ENCODE data around the gene ARFRP1.

Gene ARFRP1

GRCh38 chr20:63697868-63698545, 9.8 kb downstream of the ARFRP1 start:
- H3K27me3 Mint-ChIP-seq = peaks cover 4% of the 10 kb centered on the region
- H3K27ac Mint-ChIP-seq = no peak overlapping the region
- no peak overlapping the region for H3K4me3 Mint-ChIP-seq
- peaks cover 19% of the 10 kb centered on the region for H3K4me1 Mint-ChIP-seq
- peak; percentile 18 for DNase-seq
- CTCF ChIA-PET = no interaction called here
- H3K9me3 Mint-ChIP-seq = no peaks in the 10 kb centered on the region
- peaks cover 12% of the 10 kb centered on the region for H3K36me3 Mint-ChIP-seq

- H3K27ac Mint-ChIP-seq = peak overlapping the region; percentile 52
- CTCF ChIA-PET = no interaction called here
- H3K27me3 Mint-ChIP-seq = peaks cover 4% of the 10 kb centered on the region
- DNase-seq = peak; percentile 19
- no peaks in the 10 kb centered on the region for H3K9me3 Mint-ChIP-seq
- no peak overlapping the region for H3K4me3 Mint-ChIP-seq
- peaks cover 14% of the 10 kb centered on the region for H3K36me3 Mint-ChIP-seq
- peaks cover 16% of the 10 kb centered on the region for H3K4me1 Mint-ChIP-seq
These were observed 10.4 kb downstream of the ARFRP1 start for GRCh38 chr20:63697357-63697867.

GRCh38 chr20:63696628-63697356, 11.0 kb downstream of the ARFRP1 start, which contains the start of gene TNFRSF6B:
Gene TNFRSF6B, plus strand, starts transcription at chr20:63696652. Its CDS starts 116 bp downstream, at chr20:63696768.
- peaks cover 16% of the 10 kb centered on the region for H3K36me3 Mint-ChIP-seq
- no peaks in the 10 kb centered on the region for H3K9me3 Mint-ChIP-seq
- H3K4me3 Mint-ChIP-seq = no peak within 1 kb of the TSS
- DNase-seq = peak; percentile 31
- peak within 1 kb of the TSS; percentile 52 for H3K27ac Mint-ChIP-seq
- H3K27me3 Mint-ChIP-seq = peaks cover 4% of the 10 kb centered on the region
- CTCF ChIA-PET = no interaction called here
- peaks cover 11% of the 10 kb centered on the region for H3K4me1 Mint-ChIP-seq

GRCh38 chr20:63696306-63696627, 11.5 kb downstream of the ARFRP1 start:
- Mint-ChIP-seq H3K9me3 (no peaks in the 10 kb centered on the region), H3K27ac (no peak overlapping the region), H3K36me3 (peaks cover 18% of the 10 kb centered on the region), H3K4me3 (no peak overlapping the region), H3K27me3 (peaks cover 4% of the 10 kb centered on the region), H3K4me1 (peaks cover 11% of the 10 kb centered on the region)
- CTCF ChIA-PET = no interaction called here
- peak; percentile 45 for DNase-seq

GRCh38 chr20:63695424-63696305, 12.1 kb downstream of the ARFRP1 start:
- H3K4me3 Mint-ChIP-seq = no peak overlapping the region
- peaks cover 4% of the 10 kb centered on the region for H3K27me3 Mint-ChIP-seq
- no peaks in the 10 kb centered on the region for H3K9me3 Mint-ChIP-seq
- CTCF ChIA-PET = no interaction called here
- peak; percentile 18 for DNase-seq
- H3K4me1 Mint-ChIP-seq = peaks cover 11% of the 10 kb centered on the region
- H3K36me3 Mint-ChIP-seq = peaks cover 18% of the 10 kb centered on the region
- no peak overlapping the region for H3K27ac Mint-ChIP-seq

- Mint-ChIP-seq H3K27me3 (peaks cover 4% of the 10 kb centered on the region), H3K4me1 (peaks cover 11% of the 10 kb centered on the region), H3K9me3 (no peaks in the 10 kb centered on the region), H3K4me3 (no peak overlapping the region), H3K36me3 (peaks cover 18% of the 10 kb centered on the region), H3K27ac (no peak overlapping the region)
- DNase-seq = peak; percentile 20
- CTCF ChIA-PET = no interaction called here
These were observed 13.0 kb downstream of the ARFRP1 start for GRCh38 chr20:63694584-63695423.

GRCh38 chr20:63693733-63694583, 13.8 kb downstream of the ARFRP1 start:
- Mint-ChIP-seq H3K4me3 (peak overlapping the region; percentile 35), H3K27me3 (peaks cover 4% of the 10 kb centered on the region), H3K4me1 (peaks cover 9% of the 10 kb centered on the region), H3K9me3 (no peaks in the 10 kb centered on the region), H3K27ac (peak overlapping the region; percentile 81), H3K36me3 (peaks cover 18% of the 10 kb centered on the region)
- CTCF ChIA-PET = no interaction called here
- peak; percentile 19 for DNase-seq

GRCh38 chr20:63693083-63693732, 14.6 kb downstream of the ARFRP1 start:
- Mint-ChIP-seq H3K27me3 (peaks cover 4% of the 10 kb centered on the region), H3K9me3 (no peaks in the 10 kb centered on the region), H3K36me3 (peaks cover 18% of the 10 kb centered on the region), H3K4me3 (no peak overlapping the region), H3K27ac (no peak overlapping the region), H3K4me1 (peaks cover 9% of the 10 kb centered on the region)
- DNase-seq = peak; percentile 18
- CTCF ChIA-PET = no interaction called here

GRCh38 chr20:63692436-63693082, 15.2 kb downstream of the ARFRP1 start:
- CTCF ChIA-PET = no interaction called here
- no peak overlapping the region for H3K4me3 Mint-ChIP-seq

GRCh38 chr20:63691711-63692435, 15.9 kb downstream of the ARFRP1 start:
- peaks cover 18% of the 10 kb centered on the region for H3K36me3 Mint-ChIP-seq
- H3K9me3 Mint-ChIP-seq = no peaks in the 10 kb centered on the region
- peak overlapping the region; percentile 65 for H3K27ac Mint-ChIP-seq
- no peak for DNase-seq
- H3K4me1 Mint-ChIP-seq = peaks cover 10% of the 10 kb centered on the region
- no peaks in the 10 kb centered on the region for H3K27me3 Mint-ChIP-seq
- H3K4me3 Mint-ChIP-seq = no peak overlapping the region
- CTCF ChIA-PET = no interaction called here

More at GRCh38 chr20:63692436-63693082, 15.2 kb downstream of the ARFRP1 start:
- Mint-ChIP-seq H3K27ac (peak overlapping the region; percentile 65), H3K36me3 (peaks cover 18% of the 10 kb centered on the region), H3K27me3 (peaks cover 4% of the 10 kb centered on the region), H3K4me1 (peaks cover 10% of the 10 kb centered on the region), H3K9me3 (no peaks in the 10 kb centered on the region)
- no peak for DNase-seq

- CTCF ChIA-PET = no interaction called here
- H3K27me3 Mint-ChIP-seq = no peaks in the 10 kb centered on the region
- H3K9me3 Mint-ChIP-seq = no peaks in the 10 kb centered on the region
- DNase-seq = no peak
- H3K4me1 Mint-ChIP-seq = peaks cover 10% of the 10 kb centered on the region
- peaks cover 17% of the 10 kb centered on the region for H3K36me3 Mint-ChIP-seq
- H3K4me3 Mint-ChIP-seq = no peak overlapping the region
- H3K27ac Mint-ChIP-seq = no peak overlapping the region
These were observed 16.7 kb downstream of the ARFRP1 start for GRCh38 chr20:63690898-63691710.
